AG04449 (cell line): ENCODE measurements around the gene MGAT1.

Experiments
- CTCF ChIA-PET: fragments of 350-600 bp; formaldehyde crosslinking; extraction: SDS; loops from one replicate; lab custom pipeline; 2021; ENCODE audit warnings: antibody characterized with exemption; lab: Yijun Ruan, JAX
- POLR2A ChIA-PET: fragments of 400-600, 350-600 bp; formaldehyde crosslinking; extraction: SDS; loops from one replicate; lab custom pipeline; 2020; ENCODE audit warnings: antibody characterized with exemption, inconsistent platforms; lab: Yijun Ruan, JAX
- DNase-seq: peaks from one replicate; pipeline ENCODE4 v3.0.0-alpha.2; 2010; ENCODE audit warnings: low read depth, low spot score
- H3K4me3 ChIP-seq: 2 replicates; pipeline ENCODE4 v1.5.1; 2011; ENCODE audit warnings: low read depth, mild to moderate bottlenecking, control low read depth, low read length
- CTCF ChIP-seq: IDR thresholded peaks from one replicate; pipeline ENCODE4 v1.5.1; 2011; ENCODE audit warnings: mild to moderate bottlenecking, moderate library complexity, low read length, control low read depth, inconsistent platforms; ENCODE audit not compliant: insufficient read depth; ENCODE audit errors: missing control alignments

MGAT1 gene

GRCh38 chr5:180801596-180802324 is 846 bp downstream of the MGAT1 start:
- TF ChIP-seq CTCF = no peak
- CTCF ChIA-PET = interaction anchor here (1.7 to 6.5 kb wide), 2 partner anchors 15 to 67 kb away, joined by 6 to 66 read pairs; no protein-coding TSS in a partner anchor
- peak overlapping the region; percentile 97 for H3K4me3 ChIP-seq
- DNase-seq = no peak
- POLR2A ChIA-PET = interaction anchor here (0.9 to 1.6 kb wide), 3 partner anchors 9 to 460 kb away, joined by 3 to 15 read pairs (median 7); no protein-coding TSS in a partner anchor

- DNase-seq = no peak
- CTCF ChIA-PET = interaction anchor here (0.9 to 6.5 kb wide), 3 partner anchors 10 to 69 kb away, joined by 3 to 66 read pairs (median 6); no protein-coding TSS in a partner anchor
- POLR2A ChIA-PET = interaction anchor here (0.8 to 1.5 kb wide), 4 partner anchors 10 to 30 kb away, joined by 5 to 10 read pairs (median 8); no protein-coding TSS in a partner anchor
- TF ChIP-seq CTCF = peak; percentile 1
- peak overlapping the region; percentile 36 for H3K4me3 ChIP-seq
Measured at GRCh38 chr5:180799902-180800801, 2.5 kb downstream of the MGAT1 start.

GRCh38 chr5:180799194-180799593 is 3.4 kb downstream of the MGAT1 start:
- no peak overlapping the region for H3K4me3 ChIP-seq
- DNase-seq = no peak
- POLR2A ChIA-PET = interaction anchor here (1.3 to 1.5 kb wide), 3 partner anchors 11 to 31 kb away, joined by 7 to 10 read pairs (median 9); no protein-coding TSS in a partner anchor
- CTCF ChIA-PET = interaction anchor here (6.5 kb wide), 1 partner anchor 12 kb away, joined by 66 read pairs; no protein-coding TSS in a partner anchor
- no peak for TF ChIP-seq CTCF

GRCh38 chr5:180798193-180798592 is 4.4 kb downstream of the MGAT1 start:
- no peak overlapping the region for H3K4me3 ChIP-seq
- TF ChIP-seq CTCF = no peak
- CTCF ChIA-PET = interaction anchor here (1.0 to 6.5 kb wide), 2 partner anchors 11 to 70 kb away, joined by 3 to 66 read pairs; no protein-coding TSS in a partner anchor
- POLR2A ChIA-PET = no interaction called here
- no peak for DNase-seq

- ChIA-PET POLR2A (no interaction called here), CTCF (interaction anchor here (1.0 to 6.5 kb wide), 2 partner anchors 11 to 71 kb away, joined by 3 to 66 read pairs; no protein-coding TSS in a partner anchor)
- H3K4me3 ChIP-seq = no peak overlapping the region
- no peak for DNase-seq
- no peak for TF ChIP-seq CTCF
Measured at GRCh38 chr5:180797256-180798192, 5.1 kb downstream of the MGAT1 start.
